ENCODE measurements around the gene PARD3B. TPM values are rescaled to one million over a fixed set of nuclear protein-coding genes. Genes with fewer than 3 reads are reported as not detected.

PARD3B gene
- total and polyA plus RNA-seq, 2 experiments from 2014 or later = 4.3 to 8.5 TPM

DNA sequence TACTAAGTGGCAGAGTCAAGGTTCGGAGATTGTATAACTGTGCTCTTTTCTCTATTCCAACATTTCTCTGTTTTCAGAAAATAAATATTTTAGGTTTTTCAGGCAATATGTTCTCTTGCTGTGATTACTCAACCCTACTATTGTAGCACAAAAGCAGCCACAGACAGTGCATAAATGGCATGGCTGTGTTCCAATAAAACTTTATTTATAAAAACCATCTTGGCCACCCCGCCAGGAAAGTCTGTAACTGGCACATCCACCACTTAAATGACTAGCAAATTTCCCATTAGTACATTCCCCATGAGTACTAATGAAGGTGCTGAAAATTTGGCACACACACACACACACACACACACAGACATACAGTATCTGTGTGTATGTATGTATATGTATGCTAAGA, 30.8 kb upstream of the PARD3B start:
- Histone ChIP-seq H3K4me1 (ENCODE audit: low read depth) (no peaks in the 10 kb centered on the region), H3K9me3 (ENCODE audit: low read depth) (no peaks in the 10 kb centered on the region), H3K27me3 (no peaks in the 10 kb centered on the region), H3K36me3 (no peaks in the 10 kb centered on the region), H3K4me3 (no peak overlapping the region), H3K27ac (no peak overlapping the region)
- TF ChIP-seq, protein P1, sequence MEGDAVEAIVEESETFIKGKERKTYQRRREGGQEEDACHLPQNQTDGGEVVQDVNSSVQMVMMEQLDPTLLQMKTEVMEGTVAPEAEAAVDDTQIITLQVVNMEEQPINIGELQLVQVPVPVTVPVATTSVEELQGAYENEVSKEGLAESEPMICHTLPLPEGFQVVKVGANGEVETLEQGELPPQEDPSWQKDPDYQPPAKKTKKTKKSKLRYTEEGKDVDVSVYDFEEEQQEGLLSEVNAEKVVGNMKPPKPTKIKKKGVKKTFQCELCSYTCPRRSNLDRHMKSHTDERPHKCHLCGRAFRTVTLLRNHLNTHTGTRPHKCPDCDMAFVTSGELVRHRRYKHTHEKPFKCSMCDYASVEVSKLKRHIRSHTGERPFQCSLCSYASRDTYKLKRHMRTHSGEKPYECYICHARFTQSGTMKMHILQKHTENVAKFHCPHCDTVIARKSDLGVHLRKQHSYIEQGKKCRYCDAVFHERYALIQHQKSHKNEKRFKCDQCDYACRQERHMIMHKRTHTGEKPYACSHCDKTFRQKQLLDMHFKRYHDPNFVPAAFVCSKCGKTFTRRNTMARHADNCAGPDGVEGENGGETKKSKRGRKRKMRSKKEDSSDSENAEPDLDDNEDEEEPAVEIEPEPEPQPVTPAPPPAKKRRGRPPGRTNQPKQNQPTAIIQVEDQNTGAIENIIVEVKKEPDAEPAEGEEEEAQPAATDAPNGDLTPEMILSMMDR (IDR thresholded peaks at IDR 0.05; ENCODE audit: low read depth, low read length) = no peak
- DNase-seq (ENCODE audit: low read depth in 1 of 2, low spot score in 1 of 2) = no peak

DNA sequence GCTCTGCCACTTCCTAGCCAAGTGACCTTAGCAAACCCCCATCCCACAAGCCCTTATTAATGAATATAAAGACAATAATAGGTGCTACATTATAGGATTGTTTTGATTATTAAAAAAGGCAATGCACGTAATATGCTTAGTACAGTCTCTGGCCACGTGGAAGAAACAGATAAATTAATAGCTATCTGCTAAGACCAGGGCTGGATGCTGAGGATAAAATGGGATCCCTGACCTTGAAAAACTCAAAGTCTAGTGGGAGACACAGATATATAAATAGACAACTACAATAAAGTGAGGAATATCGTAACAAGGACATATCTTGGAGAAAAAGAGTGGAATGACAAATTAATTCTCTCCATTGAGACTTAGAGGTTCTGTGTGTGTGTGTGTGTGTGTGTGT, 29.9 kb upstream of the PARD3B start:
- Histone ChIP-seq H3K4me1 (ENCODE audit: low read depth) (no peaks in the 10 kb centered on the region), H3K27me3 (no peaks in the 10 kb centered on the region), H3K9me3 (ENCODE audit: low read depth) (no peaks in the 10 kb centered on the region), H3K36me3 (no peaks in the 10 kb centered on the region), H3K4me3 (no peak overlapping the region), H3K27ac (no peak overlapping the region)
- no peak for DNase-seq (ENCODE audit: low read depth in 1 of 2, low spot score in 1 of 2)
- TF ChIP-seq, protein P1 (IDR thresholded peaks at IDR 0.05; ENCODE audit: low read depth, low read length) = no peak

DNA sequence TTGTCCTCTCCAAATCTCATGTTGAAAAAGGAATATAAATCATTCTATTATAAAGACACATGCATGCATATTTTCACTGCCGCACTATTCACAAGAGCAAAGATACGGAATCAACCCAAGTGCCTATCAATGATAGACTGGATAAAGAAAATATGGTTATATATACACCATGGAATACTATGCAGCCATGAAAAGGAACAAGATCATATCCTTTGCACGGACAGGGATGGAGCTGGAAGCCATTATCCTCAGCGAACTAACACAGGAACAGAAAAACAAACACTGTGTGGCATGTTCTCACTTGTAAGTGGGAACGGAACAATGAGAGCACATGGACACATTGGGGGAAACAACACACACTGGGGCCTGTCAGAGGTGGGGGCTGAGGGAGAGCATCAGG, 28.1 kb upstream of the PARD3B start:
- Histone ChIP-seq H3K36me3 (no peaks in the 10 kb centered on the region), H3K4me1 (ENCODE audit: low read depth) (no peaks in the 10 kb centered on the region), H3K4me3 (no peak overlapping the region), H3K27me3 (no peaks in the 10 kb centered on the region), H3K27ac (no peak overlapping the region), H3K9me3 (ENCODE audit: low read depth) (no peaks in the 10 kb centered on the region)
- DNase-seq (ENCODE audit: low read depth in 1 of 2, low spot score in 1 of 2) = no peak
- TF ChIP-seq, protein P1 (IDR thresholded peaks at IDR 0.05; ENCODE audit: low read depth, low read length) = no peak

DNA sequence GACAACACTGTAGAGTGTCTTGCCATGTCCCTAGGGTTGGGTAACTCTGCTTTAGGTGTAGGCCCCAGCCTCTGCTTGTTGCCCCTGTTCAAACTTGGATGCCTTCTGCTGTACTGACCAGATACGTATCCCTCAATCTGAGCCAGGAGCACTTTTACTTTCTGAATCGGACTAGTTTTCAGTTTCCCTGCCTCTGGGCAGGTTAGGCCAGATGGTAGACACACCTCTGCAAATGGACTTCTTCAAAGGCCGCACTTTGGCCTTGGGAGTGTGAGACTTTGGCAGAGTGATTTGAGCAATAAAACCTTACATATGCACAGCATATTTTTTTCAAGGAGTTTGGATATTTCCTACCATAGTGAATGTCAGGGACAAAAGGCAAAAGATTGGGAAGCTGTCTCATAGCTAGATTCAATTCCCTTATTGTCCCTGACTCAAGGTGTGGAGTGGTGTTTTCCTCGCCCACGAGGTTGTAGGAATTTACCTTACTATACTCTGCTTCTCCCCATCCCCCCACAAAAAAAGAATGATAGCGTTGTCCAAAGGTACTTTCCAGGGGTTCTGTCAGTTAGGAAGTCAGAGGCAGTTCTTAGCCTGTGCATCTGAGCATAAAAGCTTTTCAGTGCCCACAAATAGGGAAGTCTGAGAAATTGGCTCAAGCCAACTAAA, 15.3 kb upstream of the PARD3B start:
- Histone ChIP-seq H3K27ac (no peak overlapping the region), H3K4me1 (ENCODE audit: low read depth) (no peaks in the 10 kb centered on the region), H3K4me3 (no peak overlapping the region), H3K9me3 (ENCODE audit: low read depth) (no peaks in the 10 kb centered on the region), H3K36me3 (no peaks in the 10 kb centered on the region), H3K27me3 (no peaks in the 10 kb centered on the region)
- no peak for DNase-seq (ENCODE audit: low read depth in 1 of 2, low spot score in 1 of 2)
- TF ChIP-seq, protein P1 (IDR thresholded peaks at IDR 0.05; ENCODE audit: low read depth, low read length) = no peak

DNA sequence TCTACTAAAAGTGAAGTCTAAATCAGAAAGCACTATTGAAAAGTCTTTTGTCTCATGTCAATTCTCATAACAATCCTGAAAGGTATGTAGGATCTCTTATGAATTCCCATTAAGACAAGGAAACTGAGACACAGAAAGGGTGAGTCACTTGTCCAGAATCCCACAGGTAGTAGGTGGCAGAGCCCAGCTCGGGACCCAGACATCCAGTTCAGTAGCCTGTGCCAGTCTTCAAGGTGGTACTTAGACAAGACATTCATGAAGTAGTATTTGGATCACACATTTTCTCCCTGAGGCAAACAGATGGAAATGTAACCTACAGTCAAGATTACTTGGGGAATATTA, 14.8 kb upstream of the PARD3B start:
- TF ChIP-seq, protein P1 (IDR thresholded peaks at IDR 0.05; ENCODE audit: low read depth, low read length) = no peak
- DNase-seq (ENCODE audit: low read depth in 1 of 2, low spot score in 1 of 2) = no peak
- no peaks in the 10 kb centered on the region for H3K9me3 ChIP-seq (ENCODE audit: low read depth)
- no peaks in the 10 kb centered on the region for H3K4me1 ChIP-seq (ENCODE audit: low read depth)
- no peaks in the 10 kb centered on the region for H3K36me3 ChIP-seq
- H3K4me3 ChIP-seq = no peak overlapping the region
- H3K27me3 ChIP-seq = no peaks in the 10 kb centered on the region
- H3K27ac ChIP-seq = no peak overlapping the region
